HG02678 (cell line): ENCODE data around the gene RGL3.
"Not testable (repeated sequence)": the region's sequence is repeated elsewhere in the genome, so short reads cannot be mapped to it uniquely, and the experiment has no call there.

Source experiments
- ATAC-seq: cut with Tn5 transposase; IDR thresholded peaks from one replicate; pipeline ENCODE4 v1.9.1; 2021; ENCODE audit warnings: mild to moderate bottlenecking, moderate library complexity; ENCODE audit not compliant: unreplicated experiment

Gene RGL3

DNA sequence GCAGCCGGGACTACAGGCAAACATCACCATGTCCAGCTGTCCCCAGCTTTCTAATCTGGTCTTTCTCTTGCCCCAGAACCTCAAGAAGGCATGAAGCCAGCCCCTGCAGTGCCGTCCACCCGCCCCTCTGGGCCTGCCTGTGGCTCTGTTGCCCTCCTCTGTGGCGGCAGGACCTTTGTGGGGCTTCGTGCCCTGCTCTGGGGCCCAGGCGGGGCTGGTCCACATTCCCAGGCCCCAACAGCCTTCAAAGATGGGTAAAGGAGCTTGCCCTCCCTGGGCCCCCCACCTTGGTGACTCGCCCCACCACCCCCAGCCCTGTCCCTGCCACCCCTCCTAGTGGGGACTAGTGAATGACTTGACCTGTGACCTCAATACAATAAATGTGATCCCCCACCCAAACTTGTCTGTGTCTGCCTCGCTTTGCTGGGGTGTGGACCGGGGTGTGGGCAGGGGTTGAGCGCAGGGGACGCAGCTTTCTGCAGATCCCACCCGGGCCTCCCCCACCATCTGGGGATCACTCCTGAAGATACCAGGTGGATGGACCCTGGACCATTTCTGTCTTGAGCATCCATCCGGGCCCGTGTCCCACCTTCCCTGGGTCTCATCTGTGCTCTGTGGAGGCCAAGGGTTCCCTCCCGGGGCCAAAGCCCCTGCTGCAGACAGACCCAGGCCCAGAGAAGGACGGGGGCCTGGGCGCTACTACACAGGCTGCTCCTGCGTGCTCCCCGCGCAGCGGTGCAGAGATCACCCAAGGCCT lies 31.6 kb upstream of the RGL3 start:
- no peak for ATAC-seq

DNA sequence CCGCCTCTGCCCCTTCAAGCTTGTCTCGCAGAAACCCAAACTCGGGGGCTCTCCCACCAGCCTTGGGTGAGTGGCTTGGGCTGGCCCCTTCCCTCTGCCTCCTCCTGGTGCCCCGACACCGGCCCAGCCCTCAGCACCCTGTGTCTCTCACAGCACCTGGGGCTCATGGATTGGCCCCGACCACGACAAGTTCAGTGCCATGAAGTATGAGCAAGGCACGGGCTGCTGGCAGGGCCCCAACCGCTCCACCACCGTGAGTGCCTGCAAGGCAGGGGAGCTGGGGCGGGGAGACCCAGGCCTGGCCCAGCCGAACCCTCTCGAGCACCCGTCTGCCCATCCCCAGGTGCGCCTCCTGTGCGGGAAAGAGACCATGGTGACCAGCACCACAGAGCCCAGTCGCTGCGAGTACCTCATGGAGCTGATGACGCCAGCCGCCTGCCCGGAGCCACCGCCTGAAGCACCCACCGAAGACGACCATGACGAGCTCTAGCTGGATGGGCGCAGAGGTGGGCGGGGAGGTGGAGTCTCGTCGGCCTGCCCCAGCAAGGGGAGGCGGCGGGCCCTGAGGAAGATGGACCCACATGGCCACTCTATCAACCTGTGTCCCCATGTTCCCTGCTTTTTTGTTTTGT lies 29.9 kb upstream of the RGL3 start:
- no peak for ATAC-seq

- ATAC-seq: no peak
These were observed 29.3 kb upstream of the RGL3 start for GRCh38 chr19:11448410-11448809.

- no peak for ATAC-seq
These were observed 28.5 kb upstream of the RGL3 start for GRCh38 chr19:11447347-11448262.

- ATAC-seq: no peak
These were observed 27.7 kb upstream of the RGL3 start for GRCh38 chr19:11446652-11447301.

- ATAC-seq: no peak
These were observed 27.1 kb upstream of the RGL3 start for GRCh38 chr19:11446271-11446651.

DNA sequence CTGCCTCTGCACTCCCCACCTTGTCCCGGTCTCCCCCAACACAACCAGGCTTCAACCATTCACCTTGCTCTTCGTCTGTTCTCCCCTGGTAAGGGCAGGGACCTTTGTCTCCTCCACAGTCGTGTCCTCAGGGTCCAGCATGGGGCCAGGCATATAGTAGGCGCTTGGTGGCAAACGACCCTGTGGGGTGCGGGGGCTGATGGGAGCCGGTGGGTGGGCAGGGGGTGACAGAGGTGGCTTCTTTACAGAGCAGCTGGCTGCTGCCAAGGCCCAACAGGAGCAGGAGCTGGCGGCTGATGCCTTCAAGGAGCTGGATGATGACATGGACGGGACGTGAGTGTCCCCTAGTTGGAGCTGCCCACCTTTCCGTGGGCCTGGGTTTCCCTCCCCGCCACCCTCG lies 26.0 kb upstream of the RGL3 start:
- no peak for ATAC-seq

DNA sequence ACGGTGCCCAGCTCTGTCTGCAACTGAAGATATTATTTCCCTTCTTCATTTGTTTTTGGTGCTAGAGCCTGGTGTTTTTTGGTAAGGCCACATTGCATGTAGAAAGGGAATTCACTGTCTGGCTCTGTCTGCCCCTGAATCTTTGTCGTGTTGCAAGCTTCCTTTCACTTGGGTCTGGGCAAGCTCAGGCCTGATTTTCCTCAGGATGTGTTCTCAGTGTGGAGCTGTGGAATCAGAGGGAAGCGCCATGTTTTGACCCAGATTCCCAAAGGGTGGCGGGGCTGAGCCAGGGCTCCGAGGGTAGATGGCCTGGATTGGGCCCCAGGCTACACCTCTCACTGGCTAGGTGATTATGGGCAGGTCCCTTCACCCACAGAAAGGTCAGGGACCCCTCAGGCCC lies 24.9 kb upstream of the RGL3 start:
- no peak for ATAC-seq

- no peak for ATAC-seq
These were observed 18.8 kb upstream of the RGL3 start for GRCh38 chr19:11437955-11438354.

DNA sequence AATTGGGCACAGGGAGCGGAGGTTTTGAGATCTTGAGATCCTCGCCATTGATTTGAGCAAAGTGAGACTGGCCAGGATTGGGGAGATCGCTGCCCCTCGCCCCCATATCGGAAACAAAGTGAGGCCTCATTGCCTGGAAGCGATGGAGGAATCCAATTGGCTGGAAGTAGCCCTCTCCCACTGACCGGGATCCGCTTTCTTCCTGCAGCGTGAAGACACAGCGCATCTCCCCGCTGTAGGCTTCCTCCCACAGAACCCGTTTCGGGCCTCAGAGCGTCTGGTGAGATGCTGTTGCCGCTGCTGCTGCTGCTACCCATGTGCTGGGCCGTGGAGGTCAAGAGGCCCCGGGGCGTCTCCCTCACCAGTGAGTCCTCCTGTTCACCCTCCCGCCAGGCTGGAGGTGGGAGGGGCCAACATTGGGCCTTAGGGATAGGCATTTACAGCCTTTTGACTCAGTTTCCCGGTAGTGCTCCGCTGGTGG lies 16.8 kb upstream of the RGL3 start:
- ATAC-seq: no peak

DNA sequence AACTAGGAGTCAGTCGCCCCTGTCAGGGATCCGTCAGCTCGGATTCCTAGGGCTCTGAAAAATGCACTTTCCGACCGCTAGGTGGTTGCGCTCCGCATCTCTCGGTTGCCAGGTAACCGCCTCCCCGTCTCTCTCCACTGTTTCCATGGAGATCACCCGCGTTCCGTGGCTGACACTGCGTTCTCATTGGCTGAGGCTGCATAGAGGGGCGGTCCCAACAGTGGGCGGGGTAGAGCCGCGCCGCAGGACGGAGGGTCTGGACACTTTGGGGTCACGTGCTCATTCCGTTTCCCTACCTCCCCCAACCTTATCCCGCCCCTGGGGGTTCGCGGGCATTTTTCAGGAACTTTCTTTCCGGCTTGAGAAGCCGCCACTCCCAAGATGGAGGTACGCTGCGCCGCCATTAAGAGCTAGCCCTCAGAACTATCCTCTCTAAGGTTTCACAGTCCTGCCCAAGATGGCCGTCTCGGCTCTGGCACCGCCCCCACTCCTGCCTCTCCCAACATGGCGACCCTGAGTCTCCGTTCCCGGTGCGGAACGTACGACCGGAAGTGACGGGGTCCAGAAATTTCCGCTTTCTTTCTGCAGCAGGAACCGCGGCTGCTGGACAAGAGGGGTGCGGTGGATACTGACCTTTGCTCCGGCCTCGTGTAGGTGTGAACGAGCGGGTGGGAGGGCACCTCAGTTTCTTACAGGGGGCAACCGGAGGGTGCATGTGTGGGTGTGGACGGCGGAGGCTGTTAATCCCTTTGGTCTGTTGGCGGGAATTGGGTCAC lies 16.1 kb upstream of the RGL3 start, which contains the start of the genes ODAD3 and PRKCSH:
TSS of gene ODAD3 (minus strand) at position 65 of the 776 bp plus-strand sequence. CDS start 105 bp downstream, outside the sequence.
TSS of gene PRKCSH (plus strand) at position 579 of the 776 bp plus-strand sequence. CDS start 483 bp downstream, outside the sequence.
- peak; percentile 89 for ATAC-seq

DNA sequence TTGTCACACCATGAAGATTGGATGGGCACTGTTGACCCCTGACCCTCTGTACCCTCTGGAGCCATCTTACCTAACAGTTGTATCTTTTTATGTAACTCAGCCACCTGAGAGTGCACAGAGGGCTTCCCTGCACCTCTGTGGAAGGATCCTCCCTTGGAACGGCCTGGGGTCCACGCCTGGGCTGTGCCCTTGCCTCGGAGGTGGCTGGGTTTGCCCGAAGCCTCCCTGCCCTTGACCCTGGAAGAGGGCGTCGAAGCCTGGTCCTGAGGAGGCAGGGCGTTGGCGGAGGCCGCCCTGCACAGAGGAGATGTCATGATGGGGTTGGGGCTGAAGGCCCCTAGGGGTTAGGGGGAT lies 15.6 kb upstream of the RGL3 start:
- ATAC-seq: peak; percentile 4

DNA sequence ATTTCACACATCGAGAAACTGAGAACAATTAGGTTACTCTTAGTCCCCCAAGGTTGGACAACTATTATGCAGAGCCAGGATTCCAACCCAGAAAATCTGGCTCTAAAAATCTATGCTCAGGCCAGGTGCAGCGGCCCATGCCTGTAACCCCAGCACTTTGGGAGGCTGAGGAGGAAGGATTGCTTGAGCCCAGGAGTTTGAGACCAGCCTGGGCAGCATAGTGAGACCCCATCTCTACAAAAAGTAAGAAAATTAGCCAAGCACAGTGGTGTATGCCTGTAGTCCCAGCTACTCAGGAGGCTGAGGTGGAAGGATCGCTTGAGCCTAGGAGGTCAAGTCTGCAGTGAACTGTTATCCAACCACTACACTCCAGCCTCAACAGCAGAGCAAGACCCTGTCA lies 14.4 kb upstream of the RGL3 start:
- not testable (repeated sequence) for ATAC-seq

- ATAC-seq: no peak
These were observed 7.5 kb upstream of the RGL3 start for GRCh38 chr19:11426656-11427055.

DNA sequence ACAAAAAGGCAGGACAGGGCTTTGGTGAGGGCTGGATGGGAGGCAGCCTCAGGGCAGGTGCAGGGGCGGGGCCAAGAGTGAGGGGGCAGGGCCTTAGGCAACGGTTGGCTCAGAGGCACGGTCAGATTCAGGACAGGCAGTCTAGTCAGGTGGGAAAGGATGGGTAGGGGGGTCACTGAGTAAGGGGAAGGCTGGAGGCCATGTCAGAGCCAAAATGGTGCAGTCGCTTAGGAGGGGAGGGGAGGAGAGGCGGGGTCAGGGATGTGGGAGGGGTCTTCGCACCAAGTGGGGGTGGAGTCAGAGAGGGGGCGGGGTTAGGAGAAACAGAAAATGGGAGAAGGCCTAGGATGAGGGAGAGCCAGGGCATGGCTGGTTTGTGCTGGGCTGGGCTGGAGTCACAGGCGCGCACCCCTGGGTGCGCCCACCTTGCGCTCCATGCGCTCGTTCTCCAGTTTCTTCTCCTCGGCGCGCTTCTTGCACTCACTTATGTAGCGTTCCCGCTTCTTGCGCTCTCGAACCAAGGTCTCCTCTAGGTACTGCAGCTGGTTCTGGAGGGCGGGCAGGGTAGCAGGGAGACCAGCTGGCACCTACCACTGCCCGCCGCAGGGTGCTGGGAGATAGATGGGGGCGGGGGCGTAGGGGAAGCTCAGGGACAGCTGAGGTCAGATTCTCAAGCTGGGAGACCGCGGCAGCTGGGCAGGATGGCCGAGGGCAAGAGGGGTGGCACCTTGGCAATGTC lies 6.8 kb upstream of the RGL3 start:
- ATAC-seq: no peak

- no peak for ATAC-seq
These were observed 4.7 kb upstream of the RGL3 start for GRCh38 chr19:11423791-11424181.

GRCh38 chr19:11423164-11423790 lies 4.2 kb upstream of the RGL3 start:
- ATAC-seq: no peak

DNA sequence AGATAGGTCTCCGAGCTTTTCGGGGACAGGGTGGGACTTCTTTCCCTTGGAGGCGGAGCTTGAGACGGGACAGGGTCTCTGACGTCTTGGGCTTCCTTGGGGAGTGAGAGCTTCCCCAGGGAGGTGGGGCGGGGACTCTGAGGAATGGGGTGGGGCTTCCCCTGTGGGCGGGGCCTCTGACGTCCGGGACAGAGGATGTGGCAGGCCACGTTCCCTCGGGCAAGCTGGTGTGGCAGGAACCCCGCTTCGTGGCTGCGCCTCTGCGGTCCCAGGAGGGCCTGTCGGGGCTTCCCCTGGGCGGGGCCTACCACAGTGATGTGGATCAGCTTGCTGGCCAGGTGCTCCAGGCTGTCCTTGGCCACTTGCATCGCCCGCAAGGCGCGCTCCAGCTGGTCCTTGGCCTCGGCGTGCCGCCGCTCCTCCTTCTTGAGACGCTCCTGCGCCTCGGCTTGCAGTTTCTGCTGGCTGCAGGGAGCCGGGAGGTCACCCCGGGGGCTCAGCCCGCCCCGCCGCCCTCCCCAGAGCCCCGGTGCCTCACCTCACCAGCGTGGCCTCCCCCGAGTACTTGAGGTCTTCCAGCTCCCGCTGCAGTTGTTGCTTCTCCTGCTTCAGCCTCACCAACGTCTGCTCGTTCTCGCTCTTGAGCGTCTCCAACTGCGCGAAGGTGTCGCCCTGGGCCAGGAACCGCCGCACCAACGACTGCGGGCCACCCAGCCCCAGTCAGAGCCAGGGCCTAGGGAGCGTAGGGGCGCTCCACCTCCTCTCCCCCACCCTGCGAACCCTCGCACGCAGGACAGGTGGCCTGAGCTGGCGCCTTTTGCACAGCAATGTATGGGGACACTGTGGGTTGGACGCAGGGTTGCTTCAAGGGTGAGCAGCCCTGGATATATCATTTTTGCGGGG lies 3.3 kb upstream of the RGL3 start:
- ATAC-seq: peak; percentile 59
